GM21515 (cell line): ENCODE results near the gene EXD3.

Experiments
- ATAC-seq: cut with Tn5 transposase; IDR thresholded peaks from one replicate; pipeline ENCODE4 v1.9.1; 2021; ENCODE audit not compliant: unreplicated experiment

The EXD3 gene

DNA sequence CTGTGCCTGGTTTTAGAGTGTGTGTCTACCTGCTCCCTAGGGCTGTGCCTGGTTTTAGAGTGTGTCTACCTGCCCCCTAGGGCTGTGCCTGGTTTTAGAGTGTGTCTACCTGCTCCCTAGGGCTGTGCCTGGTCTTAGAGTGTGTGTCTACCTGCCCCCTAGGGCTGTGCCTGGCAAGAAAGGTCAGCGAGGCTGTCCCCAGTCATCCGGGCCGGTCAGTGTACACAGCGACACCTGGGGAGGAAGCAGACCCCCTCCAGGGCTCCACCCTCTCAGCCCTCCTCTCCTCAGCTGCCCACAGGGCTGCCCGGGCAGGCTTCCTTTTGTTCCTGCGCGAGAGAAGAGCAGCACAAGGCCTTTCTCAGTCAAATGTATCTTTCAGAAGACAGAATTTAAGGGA is 125.0 kb downstream of the EXD3 start:
- no peak for ATAC-seq

DNA sequence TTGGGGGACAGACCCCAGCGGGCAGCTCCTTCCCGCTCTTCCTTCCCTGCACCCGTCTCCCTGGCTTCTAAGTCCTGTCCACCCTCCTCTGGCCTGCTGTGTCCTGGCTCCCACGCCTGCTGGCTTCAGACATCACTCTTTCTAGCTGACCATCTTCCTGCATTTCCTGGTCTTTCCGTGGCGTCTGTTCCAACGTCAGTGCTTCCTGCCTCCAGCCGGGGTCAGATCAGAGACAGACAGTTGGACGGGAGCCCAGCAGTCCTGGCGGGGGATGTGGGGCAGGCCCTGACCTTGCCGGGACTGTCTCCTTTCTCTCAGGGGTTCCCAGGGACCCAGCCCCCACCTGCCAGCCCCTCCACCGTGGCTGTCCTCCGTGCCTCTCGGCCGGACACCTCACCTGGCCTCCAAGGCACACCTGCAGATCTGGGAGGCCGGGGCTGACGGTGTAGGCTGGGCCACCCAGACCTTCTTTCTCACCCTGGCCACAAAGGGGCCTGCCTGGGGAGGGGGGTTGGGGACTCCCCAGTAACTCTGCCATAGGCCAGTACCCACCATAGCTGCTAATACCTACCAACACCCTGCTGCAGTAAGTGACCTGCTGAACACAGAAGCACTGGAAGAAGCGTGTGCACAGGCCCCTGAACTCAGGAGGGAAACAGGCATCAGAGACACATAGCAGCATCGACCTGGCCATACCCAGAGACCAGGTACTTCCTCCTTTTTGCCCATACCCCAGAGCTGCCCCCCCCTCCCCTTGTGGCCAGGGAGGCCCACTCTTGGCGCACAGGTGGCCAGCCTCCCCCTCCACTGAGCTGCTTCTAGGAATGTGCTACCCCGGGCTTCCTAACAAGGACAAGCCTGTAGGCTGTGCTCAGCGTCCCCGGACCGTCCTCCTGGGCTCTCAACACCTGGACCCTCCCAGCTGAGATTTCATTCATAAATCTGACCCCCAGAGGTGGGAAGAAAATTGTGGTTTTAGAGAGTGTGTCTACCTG is 126.0 kb downstream of the EXD3 start:
- ATAC-seq = no peak

DNA sequence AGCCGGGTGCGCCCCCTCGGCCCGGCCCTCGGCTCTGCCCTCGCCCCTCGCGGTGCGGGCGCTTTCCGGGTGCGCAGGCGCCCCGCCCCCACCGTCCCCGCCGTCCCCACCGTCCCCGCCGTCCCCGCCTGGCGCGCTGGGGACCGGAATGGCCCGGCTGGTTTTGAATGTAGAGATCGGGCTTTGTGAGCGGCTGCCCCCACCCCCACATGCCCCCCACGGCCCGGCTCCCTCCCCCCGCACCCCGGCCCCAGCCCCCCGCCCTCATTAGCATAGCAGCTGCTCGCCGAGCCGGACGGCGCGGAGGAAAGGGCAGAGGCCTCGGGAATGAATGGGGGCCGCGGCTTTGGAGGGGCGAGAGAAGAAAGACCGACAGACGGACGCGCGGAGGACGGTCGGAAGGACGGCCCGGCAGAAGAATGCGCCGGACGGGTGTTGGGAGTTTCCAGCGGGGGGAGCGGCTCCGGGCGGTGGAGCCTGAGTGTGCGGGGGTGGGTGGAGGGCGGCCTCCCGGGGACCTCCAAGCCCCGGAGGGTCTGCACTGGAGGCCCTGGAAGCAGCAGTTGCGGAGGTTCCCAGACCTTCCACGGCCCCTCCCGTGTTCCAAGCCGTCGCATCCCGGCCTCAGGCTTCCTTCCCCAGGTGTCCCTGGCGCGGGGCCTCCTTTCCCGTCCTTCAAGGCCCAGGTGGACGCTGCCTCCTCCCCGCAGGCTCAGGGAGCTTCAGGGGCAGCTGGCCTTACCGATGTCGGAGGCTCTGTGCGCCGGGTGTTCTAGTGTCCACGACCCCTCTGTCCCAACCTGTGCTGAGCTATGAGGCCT is 126.9 kb downstream of the EXD3 start:
- ATAC-seq = no peak

DNA sequence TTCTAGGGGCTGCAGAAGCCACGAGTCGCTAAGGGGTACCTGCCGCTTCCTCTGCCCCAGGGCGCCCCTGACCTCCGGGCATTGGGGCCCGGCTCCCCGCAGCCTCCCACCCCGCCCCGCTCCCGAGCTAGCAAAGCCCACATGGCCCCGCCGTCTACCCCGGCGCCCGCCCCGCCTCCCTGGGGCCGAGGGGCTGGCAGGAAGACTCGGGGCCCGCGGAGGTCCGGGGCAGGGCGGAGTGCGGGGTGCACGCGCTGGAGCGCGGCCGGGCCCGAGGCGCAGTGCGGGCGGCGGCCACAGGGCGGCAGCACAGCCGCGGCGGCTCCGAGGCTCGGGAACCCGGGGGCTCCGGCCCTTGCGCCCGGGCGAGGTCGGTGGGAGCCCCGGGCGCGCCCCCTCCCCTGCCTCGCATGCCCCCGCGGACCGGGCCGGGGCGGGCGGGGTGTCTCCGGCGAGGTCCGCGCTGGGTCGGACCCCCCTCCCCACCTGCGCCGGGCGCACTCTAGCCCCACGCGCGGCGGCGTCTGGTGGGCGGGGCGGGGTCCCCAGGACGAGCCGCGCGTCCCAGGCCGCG is 127.6 kb downstream of the EXD3 start:
- peak; percentile 59 for ATAC-seq

DNA sequence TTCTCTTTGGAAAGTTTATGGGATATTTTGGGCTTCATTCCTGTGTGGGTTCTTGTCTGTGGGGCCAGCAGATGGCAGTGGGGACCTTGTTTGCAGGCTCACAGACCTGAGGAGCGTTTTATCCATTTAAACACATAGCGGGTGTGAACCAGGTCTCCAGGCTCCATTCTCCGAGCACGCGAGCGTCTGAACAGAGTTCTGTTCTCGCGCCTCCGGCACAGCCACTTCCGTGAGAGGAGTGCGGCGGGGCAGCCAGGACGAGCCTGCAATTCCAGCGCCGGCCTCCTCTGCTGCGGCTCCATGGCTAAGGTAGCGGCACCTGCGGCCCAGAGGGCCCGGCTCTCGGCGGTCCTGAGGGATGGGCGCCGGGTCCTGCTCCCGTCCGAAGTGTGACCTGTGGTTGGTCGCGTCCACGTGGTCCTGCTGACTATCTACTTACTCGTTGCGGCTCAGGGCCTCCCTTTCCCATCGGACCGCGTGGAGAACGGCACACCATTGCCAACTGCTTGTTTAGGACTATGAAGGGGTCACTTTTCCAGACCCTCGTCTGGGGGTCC is 128.2 kb downstream of the EXD3 start:
- ATAC-seq = no peak

DNA sequence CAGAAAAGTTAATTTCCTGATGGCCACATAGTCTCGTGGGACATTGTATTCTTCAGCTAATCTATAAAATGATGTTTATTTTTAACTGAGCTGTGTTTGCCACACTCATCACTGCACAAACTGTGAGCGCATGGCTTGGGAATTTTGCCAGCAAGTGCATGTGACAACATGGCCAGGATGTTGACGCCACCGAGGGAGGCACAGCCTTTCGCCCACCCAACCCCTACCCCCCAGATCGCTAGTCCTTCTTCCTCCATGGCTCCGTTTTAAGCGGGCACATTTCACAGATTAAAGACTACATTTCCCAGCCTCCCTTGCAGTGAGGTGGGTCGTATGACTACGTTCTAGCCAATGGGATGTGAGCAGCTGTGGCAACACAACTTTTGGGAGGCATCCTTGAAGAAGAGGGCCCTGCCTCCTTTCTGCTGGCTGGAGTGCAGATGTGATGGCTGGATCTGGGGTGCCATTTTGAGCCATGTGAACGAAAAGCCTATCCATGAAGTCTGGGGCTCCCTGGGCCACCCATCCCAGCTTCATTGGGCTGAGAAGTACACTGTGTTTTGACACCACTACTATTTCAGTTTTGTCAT is 128.8 kb downstream of the EXD3 start:
- ATAC-seq = no peak

DNA sequence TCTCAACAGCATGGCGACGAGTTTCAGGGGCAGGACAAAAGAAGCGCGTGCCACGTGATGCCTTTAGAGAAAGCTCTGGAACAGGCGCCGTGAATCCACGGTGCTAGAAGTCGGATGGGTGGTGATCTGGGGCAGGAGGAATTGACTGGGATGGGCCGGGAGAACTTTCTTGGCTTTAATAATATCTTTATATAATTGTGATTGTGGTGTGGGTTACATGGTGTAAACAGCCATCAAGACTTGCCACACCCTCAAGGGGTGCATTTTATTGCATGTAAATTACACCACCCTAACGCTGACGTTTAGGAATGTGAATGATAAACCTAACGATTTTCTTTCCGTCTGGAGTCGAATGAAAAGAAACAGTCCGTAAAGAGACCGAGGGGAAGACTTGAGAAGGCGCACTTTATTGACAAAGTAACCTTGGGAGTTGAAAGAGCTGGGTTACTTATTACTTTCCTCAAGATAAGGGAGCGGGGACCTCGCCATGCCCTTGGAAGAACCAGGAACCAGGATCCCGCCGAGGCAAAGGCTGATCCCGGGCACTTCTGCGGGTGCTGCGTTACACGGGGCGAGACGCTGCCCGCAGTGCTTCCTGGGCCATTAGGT is 129.4 kb downstream of the EXD3 start:
- ATAC-seq = no peak

DNA sequence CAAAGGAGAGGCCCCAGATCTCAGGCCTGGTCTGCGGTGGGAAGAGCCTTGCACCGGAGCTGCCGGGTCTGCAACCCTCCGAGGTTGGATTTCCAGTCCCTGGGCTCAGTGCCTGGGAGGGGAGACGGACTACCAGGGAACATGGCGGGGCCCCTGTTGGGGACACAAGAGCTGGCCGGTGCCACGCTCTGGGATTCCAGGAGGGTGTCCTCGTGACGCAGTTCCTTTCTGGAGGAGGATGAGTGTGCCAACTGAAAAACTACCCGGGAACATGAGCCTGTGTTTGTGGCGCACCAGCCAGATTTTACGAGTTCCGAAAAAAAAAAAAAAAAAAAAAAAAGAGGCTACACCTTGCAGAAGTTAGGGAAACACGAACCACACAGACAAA is 129.9 kb downstream of the EXD3 start:
- no peak for ATAC-seq

DNA sequence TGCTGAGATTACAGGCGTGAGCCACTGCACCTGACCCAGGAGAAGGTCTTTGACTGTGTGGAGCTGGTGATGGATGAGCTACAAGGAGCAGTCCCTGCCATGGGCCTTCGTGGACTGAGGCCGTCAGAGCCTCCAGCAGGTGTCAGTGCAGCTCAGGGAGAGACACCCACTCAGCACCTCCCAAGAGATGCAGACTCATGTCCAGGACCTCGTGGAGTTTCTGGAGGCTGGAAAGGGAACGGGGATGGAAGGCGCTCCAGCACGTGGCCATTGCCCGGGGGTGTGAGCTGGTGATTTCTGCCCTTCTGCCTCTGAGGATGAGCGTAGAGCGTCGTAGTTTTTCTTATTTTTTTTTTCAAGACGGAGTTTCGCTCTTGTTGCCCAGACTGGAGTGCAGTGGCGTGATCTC is 136.0 kb downstream of the EXD3 start:
- no peak for ATAC-seq

DNA sequence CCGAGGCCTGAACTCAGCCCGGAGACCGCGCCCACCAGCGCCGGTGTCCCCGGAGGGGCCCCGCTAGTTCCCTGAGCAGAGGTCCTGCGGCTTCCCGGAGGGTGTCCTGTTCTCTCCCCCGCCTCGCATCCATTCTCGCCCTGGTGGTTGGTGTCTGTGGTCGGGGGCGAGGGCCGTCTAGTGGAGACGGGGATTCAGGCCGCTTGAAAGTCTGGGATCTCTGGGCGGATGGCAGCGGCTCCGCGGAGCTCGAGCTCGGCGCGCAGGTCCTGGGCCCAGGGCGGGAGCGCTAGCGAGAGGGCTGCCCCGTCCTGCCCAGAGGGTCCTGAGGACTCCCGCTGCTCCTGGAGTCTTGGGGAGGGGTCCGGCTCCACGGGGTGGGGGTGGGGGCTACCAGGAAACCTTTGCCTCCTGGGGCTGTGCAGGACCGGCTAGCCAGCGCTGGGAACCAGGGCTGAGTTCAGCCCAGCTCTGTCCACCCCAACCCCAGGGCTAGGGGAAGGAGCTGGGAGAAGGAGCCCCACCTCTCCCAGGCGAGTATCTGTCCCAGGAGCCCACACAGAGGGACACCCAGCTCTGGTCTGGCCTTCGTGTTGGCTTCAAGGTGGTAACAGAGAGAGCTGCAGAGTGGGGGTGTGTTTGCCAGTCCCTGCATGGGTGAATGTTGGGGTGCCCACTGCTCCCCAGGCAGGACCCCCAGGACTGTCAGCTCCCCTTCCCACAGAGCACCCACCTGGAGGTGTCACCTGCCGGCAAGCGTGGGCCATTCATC is 141.4 kb downstream of the EXD3 start:
- no peak for ATAC-seq

DNA sequence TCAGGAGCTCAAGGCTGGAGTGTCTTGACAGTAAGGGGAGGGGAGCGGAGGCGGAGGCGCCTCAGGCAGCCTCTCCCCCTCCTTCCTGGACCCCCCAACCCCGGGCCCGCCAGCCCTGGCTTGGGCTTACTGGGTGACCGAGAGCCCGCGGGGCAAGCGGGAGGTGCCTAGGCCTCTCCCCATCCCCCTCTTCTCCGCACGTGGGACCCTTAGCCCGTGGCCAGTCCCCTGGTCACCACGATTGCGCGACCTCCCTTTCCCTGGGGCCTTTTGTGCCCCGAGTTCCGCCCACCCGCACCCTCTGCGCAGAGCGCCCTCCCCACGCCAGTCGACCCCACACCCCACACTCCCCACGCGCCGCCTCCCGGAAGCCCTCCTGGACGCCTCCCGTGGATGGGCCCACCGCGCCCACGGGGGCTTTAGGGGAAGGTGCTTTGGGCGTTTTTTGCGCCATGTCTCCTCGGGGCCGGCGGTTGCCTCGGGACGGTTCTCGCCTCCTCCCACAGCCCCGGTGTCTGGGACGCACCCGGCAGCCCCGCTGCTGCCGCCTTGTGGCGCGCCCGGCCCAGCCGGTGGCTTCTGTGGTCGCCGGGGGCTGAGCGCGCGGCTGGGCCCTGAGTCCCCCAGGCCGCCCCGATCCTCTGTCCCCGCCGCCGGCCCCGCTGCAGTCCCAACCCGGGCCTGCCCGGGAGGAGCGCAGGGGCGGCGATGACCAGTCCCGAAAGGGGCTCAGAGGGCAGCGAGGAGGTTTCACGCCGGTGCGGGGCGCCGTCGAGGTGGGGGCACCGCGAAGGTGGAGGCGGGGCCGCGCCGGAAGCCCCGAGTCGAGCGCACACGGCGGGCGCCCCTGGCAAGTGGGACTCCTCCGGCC is 142.3 kb downstream of the EXD3 start:
- ATAC-seq = no peak

DNA sequence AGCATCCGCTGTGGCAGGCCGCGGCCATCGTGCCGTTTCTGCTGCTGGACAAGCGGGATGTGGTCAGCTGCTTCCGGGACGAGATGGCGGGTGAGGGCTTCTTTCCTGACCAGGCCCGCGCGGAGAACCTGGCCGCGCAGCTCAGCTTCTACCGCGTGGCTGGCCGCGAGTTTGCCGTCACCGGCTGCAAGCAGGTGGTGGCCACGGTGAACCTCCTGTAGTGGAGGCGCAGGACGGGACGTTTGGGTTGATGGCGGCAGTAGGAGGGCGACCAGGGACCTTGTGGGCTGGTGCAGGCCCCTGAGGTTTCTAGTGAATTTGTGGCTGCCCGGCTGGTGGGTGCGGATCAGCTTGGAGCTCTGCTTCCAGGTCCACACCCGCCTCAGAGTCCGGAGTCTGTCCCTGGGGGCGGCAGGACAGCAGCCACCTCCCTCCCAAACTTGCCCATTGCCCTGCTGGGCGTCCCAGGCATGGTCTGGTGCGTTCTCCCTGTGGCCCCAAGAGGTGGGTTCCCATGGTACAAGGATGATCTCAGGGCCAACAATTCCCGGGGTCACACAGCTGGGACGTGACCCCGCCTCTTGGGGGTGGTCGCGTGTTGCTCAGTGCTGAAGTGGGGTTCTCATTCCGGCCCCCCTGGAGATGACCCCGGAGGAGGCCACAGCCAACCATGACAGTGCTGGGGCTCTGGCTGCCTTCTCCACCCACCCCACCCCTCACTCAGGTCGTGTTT is 143.1 kb downstream of the EXD3 start:
- no peak for ATAC-seq

DNA sequence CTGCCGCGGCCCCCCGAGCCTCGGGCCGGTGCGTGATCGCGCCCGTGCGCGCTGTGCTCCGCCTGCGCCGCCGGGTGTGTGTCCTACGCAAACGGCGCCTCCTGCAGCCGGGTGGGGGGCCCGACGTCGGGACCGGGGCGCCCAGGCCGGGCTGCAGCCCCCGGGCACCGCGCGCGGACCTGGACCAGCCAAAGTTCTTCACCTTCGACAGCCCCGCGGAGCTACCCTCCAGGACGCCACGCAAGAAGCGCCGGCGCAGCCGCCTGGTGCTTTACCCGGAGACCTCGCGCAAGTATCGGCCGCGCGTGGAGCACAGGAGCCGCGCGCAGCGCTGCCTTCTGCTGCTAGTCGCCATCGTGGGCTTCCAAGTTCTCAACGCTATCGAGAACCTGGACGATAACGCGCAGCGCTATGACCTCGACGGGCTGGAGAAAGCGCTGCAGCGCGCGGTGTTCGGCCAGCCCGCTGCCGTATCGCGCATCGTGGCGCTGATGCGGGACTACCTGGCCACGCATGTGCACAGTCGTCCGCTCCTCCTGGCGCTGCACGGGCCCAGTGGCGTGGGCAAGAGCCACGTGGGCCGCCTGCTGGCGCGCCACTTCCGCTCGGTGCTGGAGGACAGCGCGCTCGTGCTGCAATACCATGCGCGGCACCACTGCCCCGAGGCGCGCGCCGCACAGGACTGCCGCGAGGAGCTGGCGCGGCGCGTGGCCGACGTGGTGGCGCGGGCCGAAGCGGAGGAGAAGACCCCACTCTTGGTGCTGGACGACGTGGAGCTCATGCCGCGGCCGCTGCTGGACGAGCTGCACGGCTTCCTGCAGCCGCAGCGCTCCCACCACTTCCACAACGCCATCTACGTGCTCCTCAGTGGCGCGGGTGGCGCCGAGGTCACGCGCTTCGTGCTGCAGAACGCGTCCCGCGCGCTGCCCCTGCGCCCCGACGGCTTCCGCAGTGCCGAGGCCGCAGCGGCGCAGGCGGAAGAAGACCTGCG is 143.9 kb downstream of the EXD3 start:
- no peak for ATAC-seq

DNA sequence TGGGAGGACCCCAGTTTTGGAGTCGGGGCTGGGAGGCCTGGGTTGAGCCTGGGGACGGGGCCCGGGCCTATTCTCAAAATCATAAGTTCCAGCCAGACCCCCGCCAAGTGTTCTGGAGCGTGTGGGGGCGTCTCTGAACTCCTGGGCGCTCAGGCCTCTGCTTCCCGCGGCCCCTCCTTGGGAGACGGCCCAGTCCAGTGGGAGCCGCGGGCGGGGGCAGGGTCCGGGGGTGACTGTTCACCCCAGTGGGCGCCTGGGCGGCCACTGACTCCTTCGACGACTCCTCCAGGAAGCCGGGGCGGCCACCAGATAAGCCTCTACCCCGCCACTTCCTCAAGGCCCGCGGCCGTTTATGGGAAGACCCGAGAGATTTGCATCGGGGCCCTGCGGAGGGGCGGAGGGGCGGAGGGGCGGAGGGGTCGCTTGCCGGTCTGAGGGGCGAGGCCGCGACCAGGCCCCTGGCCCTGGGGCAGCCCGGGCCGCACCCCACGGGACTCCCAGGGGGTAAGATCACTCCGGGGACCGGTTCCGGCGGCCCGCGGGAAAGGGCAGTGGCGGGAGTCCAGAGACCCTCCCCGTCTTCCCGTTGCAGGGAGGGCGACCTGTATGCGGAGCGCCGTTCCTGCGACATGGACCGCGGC is 144.8 kb downstream of the EXD3 start:
- ATAC-seq = no peak

DNA sequence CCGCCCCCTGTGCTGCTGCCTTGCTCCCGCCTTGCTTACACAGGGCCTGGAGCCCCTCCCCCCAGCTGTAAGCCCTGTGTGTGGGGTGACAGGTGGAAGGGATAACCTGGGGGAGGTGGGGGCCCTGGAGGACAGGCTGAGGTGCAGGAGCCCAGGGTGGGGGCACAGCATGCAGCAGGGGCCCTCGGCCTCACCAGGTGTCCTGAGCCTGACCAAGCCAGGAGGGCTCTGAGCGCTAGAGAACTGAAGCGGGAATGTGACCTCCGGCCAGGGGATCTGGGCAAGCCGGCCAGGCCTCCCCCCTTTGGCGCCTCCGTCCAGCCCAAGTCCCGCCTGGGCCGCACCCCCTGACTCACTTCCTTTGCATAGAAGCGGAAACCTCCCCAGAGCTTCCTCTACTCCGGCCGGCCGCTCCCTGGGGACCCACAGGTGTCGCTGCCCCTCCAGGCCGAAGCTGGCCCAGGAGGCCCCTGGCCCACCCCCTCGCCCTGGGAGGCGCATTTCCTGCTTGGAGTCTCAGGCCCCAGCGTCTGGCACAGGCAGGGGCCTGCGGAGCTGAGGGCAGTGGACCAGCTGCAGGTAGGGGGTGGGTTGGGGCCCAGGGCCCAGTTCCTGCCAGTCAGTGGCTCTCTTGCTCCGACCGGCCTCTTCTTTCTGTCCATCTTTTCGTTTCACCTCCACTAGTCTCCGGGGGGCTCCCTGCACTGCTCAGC is 145.5 kb downstream of the EXD3 start, which contains the start of gene TOR4A:
TSS of gene TOR4A (plus strand) at position 398 of the 713 bp plus-strand sequence. CDS start 964 bp downstream, outside the sequence.
- ATAC-seq = peak; percentile 53
